GM12878 (cell line): ENCODE results near the gene LEUTX. TPM values are rescaled to one million over a fixed set of nuclear protein-coding genes. Genes with fewer than 3 reads are reported as not detected.

ENCODE experiments used
- BHLHE40 ChIP-seq, 2 experiments: fragments of 450-650 bp in 1 of 2; IDR thresholded peaks; 2 replicates each; pipeline ENCODE4 v1.6.1; 2011 to 2017; ENCODE audit warnings: low read depth in 2 of 2, borderline replicate concordance in 1 of 2, improper control_type of control experiment in 1 of 2, low read length in 1 of 2, mild to moderate bottlenecking in 1 of 2
- CBX5 ChIP-seq: sonication (generic); IDR thresholded peaks from 2 replicates; pipeline ENCODE4 v1.6.1; 2016; ENCODE audit warnings: low read depth, moderate library complexity, mild to moderate bottlenecking, inconsistent platforms
- CHD2 ChIP-seq: IDR thresholded peaks from 2 replicates; pipeline ENCODE4 v1.6.1; 2011; ENCODE audit warnings: low read depth, low read length, improper control_type of control experiment, borderline replicate concordance
- E2F4 ChIP-seq: IDR thresholded peaks from 2 replicates; pipeline ENCODE4 v1.6.1; 2012; ENCODE audit warnings: low read depth, low read length, improper control_type of control experiment
- EED ChIP-seq: sonication (generic); IDR thresholded peaks from 2 replicates; pipeline ENCODE4 v1.6.1; 2016; ENCODE audit warnings: antibody characterized with exemption, low read depth
- ETV6 ChIP-seq, 2 experiments: fragments of 450-650 bp in 1 of 2; IDR thresholded peaks in 1 of 2; conservative IDR thresholded peaks in 1 of 2; 2 replicates each; pipeline ENCODE4 v1.6.1; 2014; ENCODE audit warnings: antibody characterized with exemption in 1 of 2, borderline replicate concordance in 1 of 2, low read depth in 1 of 2, mild to moderate bottlenecking in 1 of 2, moderate library complexity in 1 of 2
- EZH2 ChIP-seq: IDR thresholded peaks from 2 replicates; pipeline ENCODE4 v1.6.1; 2012; ENCODE audit warnings: low read depth, mild to moderate bottlenecking, control low read depth, inconsistent platforms, low read length, borderline replicate concordance; ENCODE audit not compliant: control insufficient read depth
- FOXK2 ChIP-seq: fragments of 450-650 bp; IDR thresholded peaks from 2 replicates; pipeline ENCODE4 v1.6.1; 2017; ENCODE audit warnings: mild to moderate bottlenecking, moderate library complexity
- GABPA ChIP-seq: IDR thresholded peaks from 2 replicates; pipeline ENCODE4 v1.6.1; 2014; ENCODE audit warnings: antibody characterized with exemption, low read depth, mild to moderate bottlenecking, inconsistent platforms
- GATAD2B ChIP-seq: fragments of 450-650 bp; conservative IDR thresholded peaks from 2 replicates; pipeline ENCODE4 v1.6.1; 2017; ENCODE audit warnings: low read depth, mild to moderate bottlenecking, moderate library complexity
- HDGF ChIP-seq: fragments of 450-650 bp; IDR thresholded peaks from 2 replicates; pipeline ENCODE4 v1.6.1; 2016; ENCODE audit warnings: antibody characterized with exemption
- IRF4 ChIP-seq: IDR thresholded peaks from 2 replicates; pipeline ENCODE4 v1.6.1; 2011; ENCODE audit warnings: low read depth, low read length
- NKRF ChIP-seq: fragments of 450-650 bp; conservative IDR thresholded peaks from 2 replicates; pipeline ENCODE4 v1.6.1; 2017; ENCODE audit warnings: mild to moderate bottlenecking, moderate library complexity
- PBX3 ChIP-seq: IDR thresholded peaks from 2 replicates; pipeline ENCODE4 v1.6.1; 2011; ENCODE audit warnings: mild to moderate bottlenecking, low read depth, low read length, moderate library complexity; ENCODE audit not compliant: insufficient replicate concordance
- PKNOX1 ChIP-seq: fragments of 450-650 bp; IDR thresholded peaks from 2 replicates; pipeline ENCODE4 v1.6.1; 2016; ENCODE audit warnings: mild to moderate bottlenecking
- RFX5 ChIP-seq: IDR thresholded peaks from 2 replicates; pipeline ENCODE4 v1.6.1; 2011; ENCODE audit warnings: low read depth, low read length, improper control_type of control experiment
- RUNX3 ChIP-seq: IDR thresholded peaks from 2 replicates; pipeline ENCODE4 v1.6.1; 2012; ENCODE audit warnings: low read length, inconsistent platforms
- YY1 ChIP-seq: IDR thresholded peaks from 2 replicates; pipeline ENCODE4 v1.6.1; 2011; ENCODE audit warnings: low read depth, mild to moderate bottlenecking, low read length
- ZBTB11 ChIP-seq: fragments of 450-650 bp; formaldehyde crosslinking; IDR thresholded peaks from 2 replicates; pipeline ENCODE4 v1.5.0; 2022; ENCODE audit warnings: mild to moderate bottlenecking, missing genetic modification characterization
- ZNF622 ChIP-seq: fragments of 450-650 bp; IDR thresholded peaks from 2 replicates; pipeline ENCODE4 v1.6.1; 2017; ENCODE audit warnings: mild to moderate bottlenecking, inconsistent platforms
- polyA plus RNA-seq, 11 experiments: library from polyadenylated mRNA; depleted of rRNA in 4 of 11; unstranded in 6 of 11; stranded (reverse) in 5 of 11; fragments of >200 nt; fragmentation: Nextera tagmentation in 4 of 11; fragmentation: Illumina TruSeq in 1 of 11; extraction: Ambion mirVana in 4 of 11; extraction: Trizol in 1 of 11; gene quantifications; 1 replicate in 1 of 11; 2 replicates in 10 of 11; pipeline versions ENCODE4 v1.2.1 to v1.2.3, GENCODE V29; 2011 to 2016; ENCODE audit warnings: inconsistent platforms in 2 of 11, missing spikeins in 2 of 11, low read depth in 1 of 11
- total RNA-seq, 4 experiments: library from RNA; depleted of rRNA in 3 of 4; stranded (reverse); fragments of >200 nt in 3 of 4; fragmentation: Illumina TruSeq in 1 of 4; extraction: Trizol in 1 of 4; gene quantifications; 2 replicates each; pipeline versions ENCODE4 v1.2.1 to v1.2.3, GENCODE V29; 2013 to 2021

LEUTX gene
- total and polyA plus RNA-seq, 10 of the 15 experiments (the other 5 are each of a cell fraction or from before 2014, with no cell fraction given): 0.29 to 0.46 (median 0.40) TPM; not detected in 4

GRCh38 chr19:39833464-39834286 is 55.0 kb downstream of the LEUTX start, which contains the start of gene DYRK1B (continued):
- TF ChIP-seq ZNF622 (no peak), GABPA (no peak), FOXK2 (peak; percentile 79), GATAD2B (peak; percentile 82; the same call in 1 of the 2 replicates), E2F4 (0 out of 2 replicates have a peak, but pooled peaks have one; percentile 14), PKNOX1 (peak; percentile 58), CHD2 (peak; percentile 89), YY1 (peak; percentile 95), NKRF (peak; percentile 99), EED (no peak), RUNX3 (peak; percentile 61), BHLHE40 (IDR thresholded peaks at IDR 0.05; ENCODE audit: borderline replicate concordance in 1 of 2, low read depth in 2 of 2, low read length in 1 of 2) (peak; percentile 96 to 97), CBX5 (no peak), EZH2 (no peak), RFX5 (peak; percentile 99), ETV6 (conservative IDR thresholded peaks at IDR 0.05 in 1 of 2, IDR thresholded peaks at IDR 0.05 in 1 of 2; ENCODE audit: borderline replicate concordance in 1 of 2, low read depth in 1 of 2) (no peak), PBX3 (no peak), IRF4 (0 out of 2 replicates have a peak, but pooled peaks have one; percentile 9), ZBTB11 (CRISPR knock-in tag) (no peak), HDGF (peak; percentile 85; the same call in 1 of the 2 replicates)
